ENCODE measurements around the gene P2RX3. TPM values are rescaled to one million over a fixed set of nuclear protein-coding genes. Genes with fewer than 3 reads are reported as not detected.
A peak's percentile ranks its signal among the peaks of the same experiment; 100 is the strongest.

Gene P2RX3
- total RNA-seq, 2 experiments from 2014 or later = not detected

GRCh38 chr11:57347336-57347735 lies 9.2 kb downstream of the P2RX3 start:
- Mint-ChIP-seq H3K4me1 (ENCODE audit: low read depth) (peaks cover 3% of the 10 kb centered on the region), H3K27ac (no peak overlapping the region), H3K36me3 (ENCODE audit: low read depth) (no peaks in the 10 kb centered on the region), H3K4me3 (no peak overlapping the region), H3K27me3 (ENCODE audit: low read depth) (peaks cover 6% of the 10 kb centered on the region), H3K9me3 (ENCODE audit: insufficient read depth) (no peaks in the 10 kb centered on the region)
- CTCF ChIA-PET = interaction anchor here (0.8 to 1.8 kb wide), 4 partner anchors 9 to 134 kb away, joined by 3 to 5 read pairs (median 4); partner anchors contain the start of gene P2RX3
- POLR2A ChIA-PET = interaction anchor here (1.4 kb wide), 1 partner anchor 12 kb away, joined by 4 read pairs; the partner anchor contains the start of gene SSRP1
- DNase-seq = no peak
- no peak for ATAC-seq

DNA sequence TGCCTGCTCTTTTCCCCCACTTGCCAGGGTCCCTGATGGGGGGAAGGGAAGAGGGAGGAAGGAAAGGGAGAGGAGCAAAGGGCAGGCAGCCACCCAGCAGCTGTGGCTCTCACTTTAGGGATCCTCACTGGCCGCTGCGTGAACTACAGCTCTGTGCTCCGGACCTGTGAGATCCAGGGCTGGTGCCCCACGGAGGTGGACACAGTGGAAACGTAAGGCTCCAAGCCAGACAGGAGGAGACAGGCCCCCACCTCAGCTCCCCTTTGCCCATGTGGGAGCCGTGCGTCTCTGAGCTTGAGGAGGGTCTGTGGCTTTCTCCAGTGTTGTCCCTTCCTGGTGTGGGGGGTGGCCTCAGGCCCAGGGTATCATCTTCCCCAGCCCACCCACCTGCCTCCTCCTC lies 9.9 kb downstream of the P2RX3 start:
- ATAC-seq (no peak), DNase-seq (no peak)
- Mint-ChIP-seq H3K9me3 (ENCODE audit: insufficient read depth) (no peaks in the 10 kb centered on the region), H3K27ac (no peak overlapping the region), H3K4me3 (no peak overlapping the region), H3K27me3 (ENCODE audit: low read depth) (peaks cover 9% of the 10 kb centered on the region), H3K4me1 (ENCODE audit: low read depth) (peaks cover 3% of the 10 kb centered on the region), H3K36me3 (ENCODE audit: low read depth) (no peaks in the 10 kb centered on the region)
- ChIA-PET POLR2A (interaction anchor here (1.4 kb wide), 1 partner anchor 13 kb away, joined by 4 read pairs; the partner anchor contains the start of gene SSRP1), CTCF (interaction anchor here (0.8 to 2.0 kb wide), 6 partner anchors 10 to 179 kb away, joined by 3 to 7 read pairs (median 4); partner anchors contain the start of gene P2RX3)

DNA sequence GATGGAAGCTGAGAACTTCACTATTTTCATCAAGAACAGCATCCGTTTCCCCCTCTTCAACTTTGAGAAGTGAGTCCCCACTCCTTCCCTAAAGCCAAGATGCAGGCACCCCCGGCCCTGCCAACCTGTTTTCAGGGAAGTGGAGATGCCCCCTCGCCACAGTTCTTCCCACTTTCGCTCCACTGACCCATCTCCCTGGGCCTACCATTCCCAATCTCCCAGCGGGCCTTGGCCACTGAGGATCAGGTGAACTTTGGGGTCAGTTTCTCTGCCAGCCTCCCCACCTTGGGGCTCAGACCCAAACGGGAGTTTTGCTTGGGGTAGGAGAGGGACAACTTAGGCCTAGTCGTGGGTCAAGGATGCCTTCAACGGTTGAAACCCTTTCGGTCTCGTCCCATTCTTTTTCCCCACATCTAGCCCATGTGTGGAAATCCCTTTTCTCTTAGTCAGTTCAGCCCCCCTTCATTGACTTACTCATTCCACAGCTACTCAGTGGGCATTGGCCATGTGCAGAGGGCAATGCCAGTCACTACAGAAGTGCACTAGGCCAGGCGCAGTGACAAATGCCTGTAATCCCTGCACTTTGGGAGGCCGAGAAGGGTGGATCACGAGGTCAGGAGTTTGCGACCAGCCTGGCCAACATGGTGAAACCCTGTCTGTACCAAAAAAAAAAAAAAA lies 10.6 kb downstream of the P2RX3 start:
- H3K4me1 Mint-ChIP-seq (ENCODE audit: low read depth) = peaks cover 3% of the 10 kb centered on the region
- H3K36me3 Mint-ChIP-seq (ENCODE audit: low read depth) = no peaks in the 10 kb centered on the region
- ATAC-seq (no peak), DNase-seq (no peak)
- no peaks in the 10 kb centered on the region for H3K9me3 Mint-ChIP-seq (ENCODE audit: insufficient read depth)
- no peak overlapping the region for H3K4me3 Mint-ChIP-seq
- peaks cover 15% of the 10 kb centered on the region for H3K27me3 Mint-ChIP-seq (ENCODE audit: low read depth)
- ChIA-PET CTCF (interaction anchor here (1.0 to 2.0 kb wide), 6 partner anchors 11 to 178 kb away, joined by 3 to 7 read pairs (median 5); partner anchors contain the start of gene P2RX3), POLR2A (interaction anchor here (1.4 kb wide), 1 partner anchor 13 kb away, joined by 4 read pairs; the partner anchor contains the start of gene SSRP1)
- no peak overlapping the region for H3K27ac Mint-ChIP-seq

- Mint-ChIP-seq H3K36me3 (ENCODE audit: low read depth) (no peaks in the 10 kb centered on the region), H3K4me1 (ENCODE audit: low read depth) (peaks cover 3% of the 10 kb centered on the region), H3K4me3 (no peak overlapping the region), H3K27ac (no peak overlapping the region), H3K27me3 (ENCODE audit: low read depth) (peaks cover 19% of the 10 kb centered on the region), H3K9me3 (ENCODE audit: insufficient read depth) (no peaks in the 10 kb centered on the region)
- CTCF ChIA-PET = interaction anchor here (0.8 to 2.0 kb wide), 5 partner anchors 13 to 177 kb away, joined by 3 to 7 read pairs (median 3); no protein-coding TSS in a partner anchor
- peak; percentile 79 for ATAC-seq
- peak; percentile 73 for DNase-seq
- POLR2A ChIA-PET = no interaction called here
These were observed 11.5 kb downstream of the P2RX3 start for GRCh38 chr11:57349491-57350274.

DNA sequence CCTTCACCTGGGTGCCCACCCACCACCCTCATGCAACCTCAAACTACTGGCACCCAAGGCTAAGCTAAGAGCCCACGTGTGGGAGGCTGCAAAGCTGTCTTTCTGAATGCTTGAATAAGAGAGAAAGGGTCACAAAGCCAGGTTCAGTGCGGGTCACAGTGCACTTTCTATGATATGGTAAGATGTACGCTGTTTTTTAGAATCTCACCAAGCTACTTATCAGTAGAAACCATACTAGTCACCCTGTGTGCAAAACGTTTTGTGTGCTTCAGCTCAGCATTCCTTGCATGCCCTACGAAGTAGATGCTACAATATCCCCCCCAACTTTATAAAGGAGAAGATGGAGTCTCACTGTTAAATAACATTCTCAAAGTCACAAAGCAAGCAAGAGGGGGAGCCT lies 14.9 kb downstream of the P2RX3 start:
- DNase-seq = no peak
- ChIA-PET CTCF (interaction anchor here (0.7 to 1.7 kb wide), 8 partner anchors 9 to 288 kb away, joined by 3 to 7 read pairs (median 3); no protein-coding TSS in a partner anchor), POLR2A (no interaction called here)
- no peaks in the 10 kb centered on the region for H3K9me3 Mint-ChIP-seq (ENCODE audit: insufficient read depth)
- H3K27ac Mint-ChIP-seq = no peak overlapping the region
- no peaks in the 10 kb centered on the region for H3K36me3 Mint-ChIP-seq (ENCODE audit: low read depth)
- ATAC-seq = no peak
- no peak overlapping the region for H3K4me3 Mint-ChIP-seq
- H3K4me1 Mint-ChIP-seq (ENCODE audit: low read depth) = no peaks in the 10 kb centered on the region
- peaks cover 31% of the 10 kb centered on the region for H3K27me3 Mint-ChIP-seq (ENCODE audit: low read depth)

GRCh38 chr11:57353446-57353845 lies 15.3 kb downstream of the P2RX3 start:
- DNase-seq (no peak), ATAC-seq (no peak)
- no peaks in the 10 kb centered on the region for H3K4me1 Mint-ChIP-seq (ENCODE audit: low read depth)
- no peak overlapping the region for H3K4me3 Mint-ChIP-seq
- no peaks in the 10 kb centered on the region for H3K36me3 Mint-ChIP-seq (ENCODE audit: low read depth)
- no peak overlapping the region for H3K27ac Mint-ChIP-seq
- ChIA-PET CTCF (interaction anchor here (0.7 to 1.7 kb wide), 7 partner anchors 10 to 288 kb away, joined by 3 to 7 read pairs (median 3); no protein-coding TSS in a partner anchor), POLR2A (no interaction called here)
- H3K27me3 Mint-ChIP-seq (ENCODE audit: low read depth) = peaks cover 31% of the 10 kb centered on the region
- no peaks in the 10 kb centered on the region for H3K9me3 Mint-ChIP-seq (ENCODE audit: insufficient read depth)

GRCh38 chr11:57353852-57354251 lies 15.7 kb downstream of the P2RX3 start:
- ATAC-seq (no peak), DNase-seq (no peak)
- H3K4me3 Mint-ChIP-seq = no peak overlapping the region
- H3K27ac Mint-ChIP-seq = no peak overlapping the region
- ChIA-PET CTCF (interaction anchor here (0.7 kb wide), 1 partner anchor 173 kb away, joined by 3 read pairs; no protein-coding TSS in a partner anchor), POLR2A (no interaction called here)
- no peaks in the 10 kb centered on the region for H3K36me3 Mint-ChIP-seq (ENCODE audit: low read depth)
- no peaks in the 10 kb centered on the region for H3K4me1 Mint-ChIP-seq (ENCODE audit: low read depth)
- H3K9me3 Mint-ChIP-seq (ENCODE audit: insufficient read depth) = no peaks in the 10 kb centered on the region
- H3K27me3 Mint-ChIP-seq (ENCODE audit: low read depth) = peaks cover 31% of the 10 kb centered on the region

GRCh38 chr11:57354699-57355098 lies 16.5 kb downstream of the P2RX3 start:
- no peak overlapping the region for H3K4me3 Mint-ChIP-seq
- H3K9me3 Mint-ChIP-seq (ENCODE audit: insufficient read depth) = no peaks in the 10 kb centered on the region
- no peak overlapping the region for H3K27ac Mint-ChIP-seq
- no peak for DNase-seq
- H3K4me1 Mint-ChIP-seq (ENCODE audit: low read depth) = no peaks in the 10 kb centered on the region
- H3K36me3 Mint-ChIP-seq (ENCODE audit: low read depth) = no peaks in the 10 kb centered on the region
- ChIA-PET POLR2A (no interaction called here), CTCF (no interaction called here)
- no peak for ATAC-seq
- peaks cover 31% of the 10 kb centered on the region for H3K27me3 Mint-ChIP-seq (ENCODE audit: low read depth)

GRCh38 chr11:57356268-57356667 lies 18.1 kb downstream of the P2RX3 start:
- H3K4me1 Mint-ChIP-seq (ENCODE audit: low read depth) = no peaks in the 10 kb centered on the region
- H3K27me3 Mint-ChIP-seq (ENCODE audit: low read depth) = peaks cover 29% of the 10 kb centered on the region
- ChIA-PET POLR2A (no interaction called here), CTCF (interaction anchor here (1.8 kb wide), 1 partner anchor 11 kb away, joined by 5 read pairs; no protein-coding TSS in a partner anchor)
- H3K27ac Mint-ChIP-seq = no peak overlapping the region
- H3K9me3 Mint-ChIP-seq (ENCODE audit: insufficient read depth) = no peaks in the 10 kb centered on the region
- H3K4me3 Mint-ChIP-seq = no peak overlapping the region
- no peak for ATAC-seq
- DNase-seq = no peak
- H3K36me3 Mint-ChIP-seq (ENCODE audit: low read depth) = no peaks in the 10 kb centered on the region

- Mint-ChIP-seq H3K27me3 (ENCODE audit: low read depth) (peaks cover 29% of the 10 kb centered on the region), H3K4me3 (no peak overlapping the region), H3K9me3 (ENCODE audit: insufficient read depth) (no peaks in the 10 kb centered on the region), H3K4me1 (ENCODE audit: low read depth) (no peaks in the 10 kb centered on the region), H3K36me3 (ENCODE audit: low read depth) (no peaks in the 10 kb centered on the region), H3K27ac (no peak overlapping the region)
- DNase-seq (no peak), ATAC-seq (no peak)
- ChIA-PET POLR2A (no interaction called here), CTCF (interaction anchor here (1.8 kb wide), 1 partner anchor 12 kb away, joined by 5 read pairs; no protein-coding TSS in a partner anchor)
These were observed 19.2 kb downstream of the P2RX3 start for GRCh38 chr11:57357310-57357709.

DNA sequence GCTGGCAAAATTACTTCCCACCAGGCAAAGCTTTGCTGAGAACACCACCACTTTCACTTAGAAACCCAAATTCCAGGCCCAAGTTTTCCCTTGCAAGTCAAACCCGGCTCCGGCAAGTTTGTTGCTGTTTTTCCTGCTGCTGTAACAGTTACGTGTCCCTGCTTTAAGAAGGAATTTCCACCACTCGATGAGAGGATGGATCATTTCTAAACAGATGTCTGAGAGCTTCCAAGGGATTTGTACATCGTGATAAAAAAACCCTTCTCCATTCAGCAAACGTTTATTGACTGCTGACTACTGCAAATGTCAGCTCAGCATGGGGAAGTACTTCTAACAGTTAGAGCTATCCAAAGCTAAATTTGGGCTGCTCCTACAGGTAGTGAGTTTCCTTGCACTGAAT lies 19.7 kb downstream of the P2RX3 start:
- Mint-ChIP-seq H3K4me1 (ENCODE audit: low read depth) (no peaks in the 10 kb centered on the region), H3K27ac (no peak overlapping the region), H3K9me3 (ENCODE audit: insufficient read depth) (no peaks in the 10 kb centered on the region), H3K36me3 (ENCODE audit: low read depth) (no peaks in the 10 kb centered on the region), H3K27me3 (ENCODE audit: low read depth) (peaks cover 27% of the 10 kb centered on the region), H3K4me3 (no peak overlapping the region)
- ATAC-seq = no peak
- CTCF ChIA-PET = interaction anchor here (1.8 kb wide), 1 partner anchor 12 kb away, joined by 5 read pairs; no protein-coding TSS in a partner anchor
- no peak for DNase-seq
- POLR2A ChIA-PET = no interaction called here

- no peaks in the 10 kb centered on the region for H3K36me3 Mint-ChIP-seq (ENCODE audit: low read depth)
These were observed 20.4 kb downstream of the P2RX3 start for GRCh38 chr11:57358543-57358961.

More at GRCh38 chr11:57358543-57358961, 20.4 kb downstream of the P2RX3 start:
- no peaks in the 10 kb centered on the region for H3K9me3 Mint-ChIP-seq (ENCODE audit: insufficient read depth)
- ChIA-PET POLR2A (no interaction called here), CTCF (no interaction called here)
- ATAC-seq = no peak
- H3K4me3 Mint-ChIP-seq = no peak overlapping the region
- no peaks in the 10 kb centered on the region for H3K4me1 Mint-ChIP-seq (ENCODE audit: low read depth)
- DNase-seq = no peak
- no peak overlapping the region for H3K27ac Mint-ChIP-seq
- peaks cover 21% of the 10 kb centered on the region for H3K27me3 Mint-ChIP-seq (ENCODE audit: low read depth)
